Measurements from ENCODE around the gene EDC3.

The EDC3 gene

DNA sequence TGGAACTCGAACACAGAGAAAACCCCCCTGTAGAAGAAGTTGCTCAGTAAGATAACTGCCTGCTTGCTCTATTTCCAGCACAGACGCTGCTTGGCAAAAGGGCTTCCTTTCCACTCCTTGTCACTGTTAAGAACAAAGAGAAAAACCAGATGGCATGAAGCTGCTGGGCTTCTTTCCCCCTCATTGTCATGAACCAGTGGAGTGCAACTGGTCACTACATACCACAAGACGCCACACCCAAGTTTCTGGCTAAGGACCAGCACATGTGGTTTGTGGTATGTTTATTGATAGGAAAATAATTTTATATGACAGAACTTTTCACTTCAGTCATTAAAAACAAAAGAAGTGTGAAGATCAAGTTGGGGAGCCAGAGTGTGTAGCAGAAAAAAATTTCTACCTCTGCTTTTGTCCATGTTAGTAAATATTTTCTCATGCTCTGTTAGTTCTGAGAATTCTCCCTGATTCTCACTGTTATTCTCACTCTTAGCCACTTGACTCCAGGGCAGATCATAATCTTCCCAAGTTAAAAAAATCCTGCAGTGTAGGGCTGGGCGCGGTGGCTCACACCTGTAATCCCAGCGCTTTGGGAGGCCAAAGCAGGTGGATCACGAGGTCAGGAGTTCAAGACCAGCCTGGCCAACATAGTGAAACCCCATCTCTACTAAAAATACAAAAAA, 42.3 kb downstream of the EDC3 start:
- in situ Hi-C loops (cut with MboI; ENCODE audit: low sequenced_read_pairs), result no loop called here

DNA sequence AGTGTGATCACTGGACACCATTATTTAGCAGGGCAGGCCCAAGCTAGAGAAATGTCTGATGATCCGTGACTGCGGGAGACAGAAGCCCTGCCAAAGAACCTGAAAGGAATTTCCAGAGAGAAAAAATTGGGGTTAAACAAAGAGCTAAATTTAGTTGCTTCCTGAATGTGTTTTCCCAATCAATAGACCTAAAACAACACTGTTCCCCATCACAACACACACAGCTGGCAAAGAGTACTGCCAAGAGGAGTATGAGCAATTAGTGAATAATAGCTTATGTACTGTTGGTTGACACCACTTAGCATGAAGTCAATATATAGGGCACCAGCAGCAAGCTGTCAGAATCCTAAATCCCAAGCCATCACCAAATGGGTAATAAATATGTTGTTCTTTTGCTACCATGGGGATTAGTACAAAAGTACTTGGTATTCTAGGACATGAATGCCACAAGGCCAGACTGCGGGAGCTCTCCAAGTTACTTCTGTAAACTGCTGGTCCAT, 44.5 kb downstream of the EDC3 start:
- in situ Hi-C loops (cut with MboI; ENCODE audit: low sequenced_read_pairs), result no loop called here

GRCh38 chr15:74648051-74648842, 47.6 kb downstream of the EDC3 start:
- in situ Hi-C loops (cut with MboI; ENCODE audit: low sequenced_read_pairs), result loop anchor here (10.0 kb wide), 1 partner anchor 107 kb away; no protein-coding TSS in a partner anchor

DNA sequence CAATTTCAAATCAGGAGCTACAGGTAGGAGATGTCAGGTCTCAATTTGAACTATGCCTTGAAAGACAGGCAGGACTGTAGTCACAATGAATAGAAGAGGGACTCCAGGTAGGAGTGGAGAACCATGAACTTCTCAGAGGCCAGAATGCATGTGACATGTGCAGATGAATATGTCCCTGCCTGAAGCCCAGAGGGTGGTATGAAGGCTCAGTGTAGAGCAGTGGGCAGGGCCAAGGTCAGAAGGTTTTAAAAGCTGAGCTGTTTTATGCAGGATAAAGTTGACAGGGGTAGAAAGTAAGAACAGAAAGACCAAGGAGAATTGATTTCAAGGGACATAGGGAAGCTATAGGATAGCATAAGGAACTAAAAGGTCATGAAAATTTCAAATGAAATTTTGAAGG, 49.3 kb downstream of the EDC3 start:
- in situ Hi-C loops (cut with MboI; ENCODE audit: low sequenced_read_pairs), result loop anchor here (10.0 kb wide), 1 partner anchor 108 kb away; no protein-coding TSS in a partner anchor

DNA sequence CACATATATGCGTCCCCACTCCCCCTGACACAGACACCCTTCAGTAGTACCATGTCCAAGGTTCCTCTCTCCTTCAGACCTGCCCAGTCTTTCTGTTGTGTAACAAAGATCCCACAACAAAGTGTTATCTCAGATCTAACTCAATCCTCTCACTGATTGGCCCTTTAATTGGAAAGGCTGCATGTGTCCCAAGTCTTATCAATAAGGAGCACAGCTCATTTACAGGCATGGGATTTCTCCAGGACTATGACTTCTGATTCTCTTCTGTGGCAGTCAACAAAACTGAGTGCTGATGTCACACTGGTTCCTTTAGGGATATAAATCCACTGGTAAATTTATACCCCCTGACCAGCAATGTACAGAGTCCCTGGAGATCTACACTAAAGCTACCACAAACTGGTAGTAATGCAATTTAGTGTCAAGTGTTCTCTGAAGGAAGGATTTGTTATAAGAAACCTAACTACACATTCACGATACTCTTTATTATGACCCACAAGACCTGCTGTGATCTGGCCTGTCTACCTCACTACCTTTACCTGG, 52.1 kb downstream of the EDC3 start:
- in situ Hi-C loops (cut with MboI; ENCODE audit: low sequenced_read_pairs), result loop anchor here (10.0 kb wide), 1 partner anchor 111 kb away; no protein-coding TSS in a partner anchor

GRCh38 chr15:74642734-74643664, 52.8 kb downstream of the EDC3 start:
- in situ Hi-C loops (cut with MboI; ENCODE audit: low sequenced_read_pairs), result loop anchor here (10.0 kb wide), 1 partner anchor 112 kb away; no protein-coding TSS in a partner anchor

DNA sequence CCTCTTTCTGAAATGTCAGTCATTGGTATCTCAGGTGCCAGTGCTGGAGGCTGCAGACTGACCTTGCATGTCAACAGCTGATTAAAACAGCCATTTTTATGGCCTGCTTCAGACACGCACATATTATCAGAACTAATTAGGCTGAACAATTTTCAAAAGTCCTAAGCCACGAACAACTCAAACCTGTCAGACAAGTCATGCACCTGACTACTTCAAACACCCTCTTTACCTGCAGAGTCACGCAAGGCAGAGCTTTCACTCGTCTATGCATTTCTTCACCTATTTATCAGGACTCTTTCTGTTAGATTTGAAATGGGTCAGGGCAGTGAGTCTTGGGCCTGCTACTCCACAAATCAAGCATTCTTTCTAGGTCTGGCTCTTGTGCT, 53.5 kb downstream of the EDC3 start:
- in situ Hi-C loops (cut with MboI; ENCODE audit: low sequenced_read_pairs), result loop anchor here (10.0 kb wide), 1 partner anchor 112 kb away; no protein-coding TSS in a partner anchor

GRCh38 chr15:74641151-74641550, 54.7 kb downstream of the EDC3 start:
- in situ Hi-C loops (cut with MboI; ENCODE audit: low sequenced_read_pairs), result loop anchor here (10.0 kb wide), 1 partner anchor 114 kb away; no protein-coding TSS in a partner anchor

DNA sequence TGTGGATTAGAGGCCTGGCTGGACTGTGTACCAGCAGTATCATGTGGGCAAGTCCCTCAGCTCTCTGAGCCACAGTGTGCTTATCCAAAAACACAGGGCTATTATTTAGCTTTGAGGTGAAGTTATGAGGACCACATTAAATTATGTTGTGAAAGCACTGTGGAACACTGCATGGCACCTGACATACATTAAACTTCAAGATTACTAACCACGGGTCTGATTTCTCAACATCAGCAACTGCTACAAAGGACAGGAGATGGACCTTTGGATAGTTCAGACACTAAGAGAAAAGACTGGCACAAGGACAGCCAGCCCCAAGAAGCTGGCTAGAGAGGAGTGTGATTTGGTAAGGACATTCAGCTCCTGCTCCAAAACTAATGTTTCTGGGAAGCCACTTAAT, 58.8 kb downstream of the EDC3 start:
- in situ Hi-C loops (cut with MboI; ENCODE audit: low sequenced_read_pairs), result loop anchor here (10.0 kb wide), 1 partner anchor 308 kb away; no protein-coding TSS in a partner anchor

DNA sequence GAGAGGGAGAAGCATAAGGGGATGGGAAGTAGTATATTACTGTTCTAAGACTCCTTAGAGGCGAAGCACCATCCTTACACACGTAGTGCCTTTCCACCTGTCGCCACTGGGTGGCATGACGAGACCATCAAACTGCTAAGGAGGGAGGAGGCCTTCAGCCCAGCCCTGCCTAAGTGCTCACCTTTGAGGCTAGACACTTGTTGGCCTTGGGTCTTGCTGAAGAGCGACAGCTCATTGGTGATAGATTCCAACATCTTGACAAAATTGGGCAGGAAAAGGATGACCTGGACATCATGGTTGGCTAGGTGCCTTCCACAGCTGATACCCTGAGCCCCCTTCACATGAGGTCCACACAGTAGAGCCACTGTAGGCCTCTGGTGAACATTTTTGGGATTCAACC, 60.6 kb downstream of the EDC3 start:
- in situ Hi-C loops (cut with MboI; ENCODE audit: low sequenced_read_pairs), result loop anchor here (10.0 kb wide), 1 partner anchor 310 kb away; no protein-coding TSS in a partner anchor

GRCh38 chr15:74633781-74634180, 62.0 kb downstream of the EDC3 start:
- in situ Hi-C loops (cut with MboI; ENCODE audit: low sequenced_read_pairs), result loop anchor here (10.0 kb wide), 1 partner anchor 311 kb away; no protein-coding TSS in a partner anchor

GRCh38 chr15:74632601-74633000, 63.2 kb downstream of the EDC3 start:
- in situ Hi-C loops (cut with MboI; ENCODE audit: low sequenced_read_pairs), result loop anchor here (10.0 kb wide), 1 partner anchor 312 kb away; no protein-coding TSS in a partner anchor

DNA sequence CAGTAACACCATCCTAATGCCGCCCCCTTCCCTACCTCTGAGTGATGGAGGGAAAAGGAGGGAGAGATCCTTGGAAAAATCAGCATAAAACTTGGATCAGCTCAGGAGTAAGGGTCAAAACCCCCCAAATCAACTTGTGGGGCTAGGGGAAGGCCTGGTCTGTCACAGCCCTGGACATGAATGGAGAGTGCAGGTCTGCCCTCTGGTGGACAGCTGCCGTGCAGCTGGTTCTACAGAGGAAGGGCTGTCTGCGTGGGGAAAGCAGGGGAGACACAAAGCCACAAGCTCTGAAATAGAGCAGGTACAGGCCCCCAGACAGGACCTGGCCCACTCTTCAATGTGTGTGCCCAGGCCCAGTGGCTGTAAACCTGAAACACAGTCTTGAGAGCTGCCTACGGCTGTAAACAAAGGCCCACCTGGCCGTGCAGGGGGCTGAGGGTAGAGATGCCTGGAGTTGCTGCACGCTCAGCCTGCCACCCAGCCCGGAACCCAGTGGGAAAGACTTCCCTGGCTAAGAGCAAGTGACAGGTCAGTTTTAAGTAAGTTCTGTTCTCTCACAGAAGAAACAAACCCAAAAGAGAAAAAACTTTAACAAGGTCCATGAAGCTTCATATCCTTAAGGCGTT, 63.8 kb downstream of the EDC3 start:
- in situ Hi-C loops (cut with MboI; ENCODE audit: low sequenced_read_pairs), result loop anchor here (10.0 kb wide), 1 partner anchor 313 kb away; no protein-coding TSS in a partner anchor

DNA sequence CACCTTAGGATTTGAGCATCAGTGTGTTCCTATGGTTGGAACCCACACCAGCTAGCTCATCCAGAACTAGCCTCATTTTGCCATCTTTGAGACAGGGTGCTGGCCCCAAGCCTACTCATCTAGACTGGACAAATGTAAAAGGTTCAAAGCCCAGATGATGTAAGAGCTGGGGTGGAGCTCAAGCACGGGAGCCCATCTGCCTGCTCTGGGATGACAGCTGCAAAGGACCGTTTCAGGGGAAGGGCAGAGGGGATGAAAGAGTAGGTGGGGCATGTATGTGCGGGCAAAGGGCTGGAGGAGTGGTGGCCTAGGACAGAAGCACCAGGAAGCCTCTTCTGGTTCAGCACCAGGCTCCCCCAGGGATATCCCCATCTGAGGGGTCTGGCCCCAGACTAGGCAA, 64.4 kb downstream of the EDC3 start:
- in situ Hi-C loops (cut with MboI; ENCODE audit: low sequenced_read_pairs), result loop anchor here (10.0 kb wide), 1 partner anchor 313 kb away; no protein-coding TSS in a partner anchor

DNA sequence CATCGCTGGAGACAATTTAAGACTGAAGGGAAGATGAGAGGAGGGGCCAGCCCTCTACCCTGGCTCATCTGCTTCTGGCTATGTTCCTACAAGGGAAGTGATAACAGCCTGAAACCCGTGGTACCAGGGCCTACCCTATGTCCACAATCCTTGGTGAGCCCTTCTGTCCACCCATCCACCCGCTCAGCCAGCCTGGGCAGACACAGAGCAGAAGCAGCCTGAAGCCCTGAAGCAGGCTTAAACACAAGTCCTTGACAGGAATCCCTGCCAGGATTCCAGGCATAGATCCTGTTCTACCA, 64.8 kb downstream of the EDC3 start:
- in situ Hi-C loops (cut with MboI; ENCODE audit: low sequenced_read_pairs), result loop anchor here (10.0 kb wide), 1 partner anchor 314 kb away; no protein-coding TSS in a partner anchor

GRCh38 chr15:74630284-74631086, 65.3 kb downstream of the EDC3 start:
- in situ Hi-C loops (cut with MboI; ENCODE audit: low sequenced_read_pairs), result loop anchor here (10.0 kb wide), 1 partner anchor 314 kb away; no protein-coding TSS in a partner anchor

- in situ Hi-C loops (cut with MboI; ENCODE audit: low sequenced_read_pairs), result loop anchor here (10.0 kb wide), 1 partner anchor 315 kb away; no protein-coding TSS in a partner anchor
Measured at GRCh38 chr15:74629696-74630095, 66.1 kb downstream of the EDC3 start.

DNA sequence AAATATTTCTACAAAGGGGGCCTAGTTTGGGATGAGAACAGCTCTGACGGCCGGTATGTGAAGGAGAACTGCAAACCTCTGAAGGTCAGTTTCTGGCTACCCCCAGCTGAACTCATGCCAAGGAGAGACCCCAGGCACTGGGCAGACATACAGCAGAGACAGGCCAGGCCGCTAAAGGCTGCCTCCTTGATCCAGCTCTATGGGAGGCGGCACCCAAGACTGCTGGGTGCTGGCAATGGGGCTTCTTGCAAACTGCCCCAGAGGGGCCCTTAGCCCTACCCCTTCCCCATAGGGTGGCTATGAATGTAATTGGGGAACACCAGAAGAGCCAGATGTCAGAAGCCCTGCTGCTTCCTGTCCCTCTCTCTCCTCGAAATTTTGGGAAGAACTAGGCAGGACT, 66.9 kb downstream of the EDC3 start:
- in situ Hi-C loops (cut with MboI; ENCODE audit: low sequenced_read_pairs), result no loop called here

DNA sequence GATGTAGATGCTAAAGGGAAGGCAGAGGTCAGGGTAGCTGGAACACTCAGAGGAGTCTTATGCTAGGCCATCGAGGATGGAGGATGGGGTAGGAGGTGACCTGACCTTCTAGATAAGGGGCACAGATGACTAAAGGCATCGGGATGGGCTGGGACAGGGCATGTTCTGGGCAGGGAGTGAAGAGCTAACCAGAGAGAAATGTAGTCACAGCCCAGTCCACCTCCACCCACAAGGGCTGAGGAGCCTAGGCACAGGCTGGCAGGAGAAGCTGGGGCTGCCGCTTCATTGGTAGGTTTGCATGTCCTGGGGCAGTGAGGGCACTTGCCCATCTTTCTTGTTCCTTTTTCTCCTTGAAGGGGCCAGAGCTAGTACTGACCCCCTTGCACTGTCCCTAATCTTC, 67.6 kb downstream of the EDC3 start:
- in situ Hi-C loops (cut with MboI; ENCODE audit: low sequenced_read_pairs), result no loop called here
